Endothelial cell of umbilical vein (primary cell): ENCODE results near the gene CCDC34. TPM values are rescaled to one million over a fixed set of nuclear protein-coding genes. Genes with fewer than 3 reads are reported as not detected.
"Not testable (repeated sequence)": the region's sequence is repeated elsewhere in the genome, so short reads cannot be mapped to it uniquely, and the experiment has no call there.

ENCODE experiments used
- BruUV-seq: library from RNA; stranded (reverse); fragments of 400-500 nt; replicated peaks from 2 replicates; lab custom pipeline; 2021; lab: Mats Ljungman, UMichigan
- CTCF ChIA-PET: fragments of 300-600, 350-600 bp; sonication (Branson Sonifier 250); formaldehyde crosslinking; loops from one replicate; lab custom pipeline; 2021; ENCODE audit warnings: antibody characterized with exemption, inconsistent platforms; lab: Charles Lee
- POLR2A ChIA-PET: fragments of 300-600, 350-600 bp; sonication (Branson Sonifier 250); formaldehyde crosslinking; loops from one replicate; lab custom pipeline; 2021; ENCODE audit warnings: antibody characterized with exemption, inconsistent platforms; lab: Charles Lee
- DNase-seq: peaks from one replicate; pipeline ENCODE4 v3.0.0-alpha.2; 2011; ENCODE audit warnings: low read depth, low spot score
- FAIRE-seq: peaks from 2 replicates; lab custom pipeline; 2011; peaks lifted over from hg19 to GRCh38; lab: Jason Lieb, UNC
- H2AFZ ChIP-seq: 2 replicates; pipeline ENCODE4 v1.6.0; 2012; ENCODE audit warnings: low read depth, low read length, control low read depth, inconsistent platforms
- H3K27ac ChIP-seq: 2 replicates; pipeline ENCODE4 v1.5.1; 2011; ENCODE audit warnings: low read depth, mild to moderate bottlenecking, control low read depth, low read length, moderate library complexity; ENCODE audit not compliant: insufficient read depth
- H3K27me3 ChIP-seq, 2 experiments: 2 replicates each; pipeline versions ENCODE4 v1.6.0 to v1.6.1; 2011; ENCODE audit warnings: low read length in 2 of 2, mixed read lengths in 1 of 2; ENCODE audit not compliant: control insufficient read depth in 2 of 2, insufficient read depth in 2 of 2
- H3K36me3 ChIP-seq, 2 experiments: 2 replicates in 1 of 2; 3 replicates in 1 of 2; pipeline ENCODE4 v1.5.1; 2011; ENCODE audit warnings: low read length in 2 of 2, mild to moderate bottlenecking in 1 of 2, moderate library complexity in 1 of 2; ENCODE audit not compliant: control insufficient read depth in 2 of 2, insufficient read depth in 2 of 2; ENCODE audit errors: extremely low read depth in 1 of 2
- H3K4me1 ChIP-seq: 3 replicates; pipeline ENCODE4 v1.5.1; 2011; ENCODE audit warnings: mild to moderate bottlenecking, low read length; ENCODE audit not compliant: control insufficient read depth, insufficient read depth; ENCODE audit errors: extremely low read depth
- H3K4me2 ChIP-seq: 2 replicates; pipeline ENCODE4 v1.6.1; 2011; ENCODE audit warnings: low read length, control low read depth, mixed read lengths; ENCODE audit not compliant: insufficient read depth
- H3K4me3 ChIP-seq, 3 experiments: fragments of 200-600 bp in 1 of 3; sonication (generic), shearing (Covaris generic) in 1 of 3; replicated peaks in 1 of 3; 2 replicates each; pipeline ENCODE4 v1.5.1; 2011 to 2016; ENCODE audit warnings: control low read depth in 3 of 3, low read length in 3 of 3, mild to moderate bottlenecking in 2 of 3, inconsistent platforms in 1 of 3, low read depth in 1 of 3, moderate library complexity in 1 of 3; ENCODE audit not compliant: insufficient read depth in 1 of 3
- H3K79me2 ChIP-seq: 2 replicates; pipeline ENCODE4 v1.6.0; 2012; ENCODE audit warnings: low read length, inconsistent platforms; ENCODE audit not compliant: control insufficient read depth, insufficient read depth
- H3K9ac ChIP-seq: replicated peaks from 2 replicates; pipeline ENCODE3; 2011; ENCODE audit warnings: low read length, control low read depth; ENCODE audit not compliant: insufficient read depth; ENCODE audit errors: extremely low read depth
- H3K9me1 ChIP-seq: replicated peaks from 3 replicates; pipeline ENCODE4 v1.6.0; 2011; ENCODE audit warnings: mild to moderate bottlenecking, low read length; ENCODE audit not compliant: control insufficient read depth, insufficient read depth; ENCODE audit errors: extremely low read depth
- H3K9me3 ChIP-seq: replicated peaks from 2 replicates; pipeline ENCODE4 v1.5.1; 2012; ENCODE audit warnings: low read length, inconsistent platforms; ENCODE audit not compliant: control insufficient read depth, insufficient read depth
- H4K20me1 ChIP-seq: replicated peaks from 2 replicates; pipeline ENCODE3; 2011; ENCODE audit warnings: mild to moderate bottlenecking, low read length; ENCODE audit not compliant: control insufficient read depth, insufficient read depth; ENCODE audit errors: extremely low read depth
- CTCF ChIP-seq, 2 donors: IDR thresholded peaks; 1 replicate in 1 of 2; 2 replicates in 1 of 2; pipeline ENCODE4 v1.5.1; 2011; ENCODE audit warnings: low read length in 2 of 2, mild to moderate bottlenecking in 2 of 2, moderate library complexity in 2 of 2, control low read depth in 1 of 2, inconsistent platforms in 1 of 2, low read depth in 1 of 2; ENCODE audit not compliant: insufficient read depth in 1 of 2; ENCODE audit errors: extremely low read depth in 1 of 2
- MAX ChIP-seq: IDR thresholded peaks from 2 replicates; pipeline ENCODE4 v1.6.1; 2011; ENCODE audit not compliant: insufficient read depth, insufficient read length
- MYC ChIP-seq: IDR thresholded peaks from one replicate; pipeline ENCODE4 v1.6.1; 2011; ENCODE audit warnings: mild to moderate bottlenecking, low read depth, low read length
- POLR2A ChIP-seq: IDR thresholded peaks from 2 replicates; pipeline ENCODE4 v1.6.1; 2012; ENCODE audit warnings: low read depth, mild to moderate bottlenecking, control low read depth, low read length
- POLR2AphosphoS5 ChIP-seq: IDR thresholded peaks from 2 replicates; pipeline ENCODE4 v1.6.1; 2012; ENCODE audit warnings: low read depth, mild to moderate bottlenecking, control low read depth, low read length, moderate library complexity; ENCODE audit not compliant: insufficient read depth
- dilution Hi-C: fragments of 300-500 bp; cut with MboI; formaldehyde crosslinking; loops from one replicate; pipeline ENCODE4 v1.15.0; 2019; ENCODE audit warnings: low sequenced_read_pairs; ENCODE audit not compliant: extremely low pct_ligation_motif_present
- intact Hi-C: fragments of 100-400 bp; cut with micrococcal nuclease; formaldehyde crosslinking; loops from one replicate; pipeline ENCODE4 v1.10.0; 2022
- polyA plus RNA-seq, 4 experiments: library from polyadenylated mRNA; depleted of rRNA in 3 of 4; stranded (reverse) in 3 of 4; unstranded in 1 of 4; fragments of >200 nt; gene quantifications; 2 replicates each; pipeline versions ENCODE4 v1.2.1 to v1.2.3, GENCODE V29; 2011 to 2012; ENCODE audit warnings: missing spikeins in 1 of 4
- total RNA-seq: library from RNA; stranded (reverse); gene quantifications from 2 replicates; pipeline ENCODE4 v1.2.3, GENCODE V29; 2021

CCDC34 gene
- total and polyA plus RNA-seq, 2 donors (not counting 3 experiments of a cell fraction or from before 2014, with no cell fraction given), result 2.3 to 11.4 TPM

GRCh38 chr11:27347359-27348339 is 15.4 kb downstream of the CCDC34 start:
- Histone ChIP-seq H3K27ac (no peak overlapping the region), H2AFZ (no peak overlapping the region)
- FAIRE-seq, result no peak

GRCh38 chr11:27339941-27340340 is 23.1 kb downstream of the CCDC34 start:
- Histone ChIP-seq H3K9ac (no peak overlapping the region), H3K27ac (no peak overlapping the region), H3K9me3 (no peaks in the 10 kb centered on the region), H3K4me2 (no peak overlapping the region), H3K9me1 (no peaks in the 10 kb centered on the region), H3K79me2 (no peaks in the 10 kb centered on the region), H3K27me3 (no peaks in the 10 kb centered on the region), H3K36me3 (no peaks in the 10 kb centered on the region), H4K20me1 (no peaks in the 10 kb centered on the region), H3K4me1 (no peaks in the 10 kb centered on the region), H2AFZ (no peak overlapping the region), H3K4me3 (no peak overlapping the region)
- DNase-seq (no peak), FAIRE-seq (no peak)
- dilution Hi-C loops (no loop called here), intact Hi-C loops (no loop called here)
- POLR2A ChIA-PET, result no interaction called here
- CTCF ChIA-PET, result no interaction called here
- TF ChIP-seq MYC (no peak), MAX (no peak), CTCF (IDR thresholded peaks at IDR 0.05; ENCODE audit: extremely low read depth in 1 of 2, insufficient read depth in 1 of 2, low read depth in 1 of 2, low read length in 2 of 2) (no peak), POLR2A (no peak)
- no TSS peak for BruUV-seq

More at GRCh38 chr11:27347359-27348339, 15.4 kb downstream of the CCDC34 start:
- Histone ChIP-seq H3K4me2 (no peak overlapping the region), H3K36me3 (no peaks in the 10 kb centered on the region), H3K9me3 (no peaks in the 10 kb centered on the region), H3K4me3 (no peak overlapping the region), H3K9ac (no peak overlapping the region), H3K4me1 (no peaks in the 10 kb centered on the region), H4K20me1 (no peaks in the 10 kb centered on the region), H3K79me2 (no peaks in the 10 kb centered on the region), H3K9me1 (no peaks in the 10 kb centered on the region), H3K27me3 (no peaks in the 10 kb centered on the region)
- intact Hi-C loops, result no loop called here
- dilution Hi-C loops, result no loop called here
- no TSS peak for BruUV-seq
- ChIA-PET POLR2A (no interaction called here), CTCF (no interaction called here)
- TF ChIP-seq POLR2AphosphoS5, result no peak
- TF ChIP-seq POLR2A, result no peak
- DNase-seq, result no peak

GRCh38 chr11:27334764-27335163 is 28.3 kb downstream of the CCDC34 start:
- H3K4me1 ChIP-seq, H3K4me3 ChIP-seq, H3K4me2 ChIP-seq, H3K9me1 ChIP-seq, H3K27ac ChIP-seq, CTCF ChIA-PET, H4K20me1 ChIP-seq, H3K79me2 ChIP-seq, H3K27me3 ChIP-seq, H3K9me3 ChIP-seq, H3K36me3 ChIP-seq, DNase-seq, H3K9ac ChIP-seq, intact Hi-C loops, FAIRE-seq, dilution Hi-C loops, POLR2A ChIA-PET, BruUV-seq, H2AFZ ChIP-seq: not testable (repeated sequence)
